Prostate gland (tissue), 2 donors: ENCODE results near the gene TNP2.

ENCODE experiments used
- CTCF ChIP-seq, 4 experiments: fragments of 200-600 bp in 2 of 4; fragments of 450-650 bp in 2 of 4; sonication (generic) in 2 of 4; IDR thresholded peaks; 1 replicate in 3 of 4; 2 replicates in 1 of 4; pipeline ENCODE4 v1.5.1; 2016 to 2019; ENCODE audit warnings: antibody characterized with exemption in 4 of 4, mild to moderate bottlenecking in 2 of 4, moderate library complexity in 2 of 4
- POLR2AphosphoS5 ChIP-seq: sonication (generic); formaldehyde crosslinking; IDR thresholded peaks from one replicate; pipeline ENCODE4 v1.6.1; 2017; ENCODE audit warnings: antibody characterized with exemption

- no peak for TF ChIP-seq CTCF (IDR thresholded peaks at IDR 0.05)
- no peak for TF ChIP-seq POLR2AphosphoS5
These were observed 42.0 kb upstream of the TNP2 start for GRCh38 chr16:11310997-11311561.
